ENCODE results near the gene BICDL1.
"Not testable (repeated sequence)": the region's sequence is repeated elsewhere in the genome, so short reads cannot be mapped to it uniquely, and the experiment has no call there.

Gene BICDL1

GRCh38 chr12:119990382-119990874 lies 1.4 kb downstream of the BICDL1 start:
- peak overlapping the region; percentile 85 for H3K4me3 Mint-ChIP-seq
- H3K27me3 Mint-ChIP-seq, result no peaks in the 10 kb centered on the region
- peaks cover 61% of the 10 kb centered on the region for H3K4me1 Mint-ChIP-seq (ENCODE audit: low read depth)
- H3K27ac Mint-ChIP-seq, result peak overlapping the region; percentile 88
- no peaks in the 10 kb centered on the region for H3K9me3 Mint-ChIP-seq
- H3K36me3 Mint-ChIP-seq (ENCODE audit: low read depth), result peaks cover 54% of the 10 kb centered on the region
- no peak for DNase-seq

GRCh38 chr12:119992129-119992705 lies 3.2 kb downstream of the BICDL1 start:
- peaks cover 74% of the 10 kb centered on the region for H3K4me1 Mint-ChIP-seq (ENCODE audit: low read depth)
- no peak for DNase-seq
- H3K27ac Mint-ChIP-seq, result peak overlapping the region; percentile 95
- H3K9me3 Mint-ChIP-seq, result no peaks in the 10 kb centered on the region
- no peaks in the 10 kb centered on the region for H3K27me3 Mint-ChIP-seq
- peak overlapping the region; percentile 85 for H3K4me3 Mint-ChIP-seq
- H3K36me3 Mint-ChIP-seq (ENCODE audit: low read depth), result peaks cover 71% of the 10 kb centered on the region

GRCh38 chr12:119994892-119995658 lies 6.0 kb downstream of the BICDL1 start:
- H3K36me3 Mint-ChIP-seq (ENCODE audit: low read depth), result peaks cover 98% of the 10 kb centered on the region
- H3K9me3 Mint-ChIP-seq, result no peaks in the 10 kb centered on the region
- no peak for DNase-seq
- peak overlapping the region; percentile 95 for H3K27ac Mint-ChIP-seq
- H3K4me3 Mint-ChIP-seq, result no peak overlapping the region
- no peaks in the 10 kb centered on the region for H3K27me3 Mint-ChIP-seq
- peaks cover 87% of the 10 kb centered on the region for H3K4me1 Mint-ChIP-seq (ENCODE audit: low read depth)

- Mint-ChIP-seq H3K27me3 (no peaks in the 10 kb centered on the region), H3K36me3 (ENCODE audit: low read depth) (peaks cover 98% of the 10 kb centered on the region), H3K4me3 (no peak overlapping the region), H3K4me1 (ENCODE audit: low read depth) (peaks cover 87% of the 10 kb centered on the region), H3K27ac (peak overlapping the region; percentile 89), H3K9me3 (no peaks in the 10 kb centered on the region)
- DNase-seq, result no peak
Observed at GRCh38 chr12:119996417-119996816, 7.4 kb downstream of the BICDL1 start.

- peak overlapping the region; percentile 87 for H3K27ac Mint-ChIP-seq
- no peaks in the 10 kb centered on the region for H3K27me3 Mint-ChIP-seq
- H3K4me3 Mint-ChIP-seq, result no peak overlapping the region
- peaks cover 99% of the 10 kb centered on the region for H3K36me3 Mint-ChIP-seq (ENCODE audit: low read depth)
- no peak for DNase-seq
- H3K9me3 Mint-ChIP-seq, result no peaks in the 10 kb centered on the region
- H3K4me1 Mint-ChIP-seq (ENCODE audit: low read depth), result peaks cover 87% of the 10 kb centered on the region
Observed at GRCh38 chr12:119998471-119999245, 9.6 kb downstream of the BICDL1 start.

- H3K27me3 Mint-ChIP-seq, result no peaks in the 10 kb centered on the region
- no peak overlapping the region for H3K4me3 Mint-ChIP-seq
- H3K27ac Mint-ChIP-seq, result peak overlapping the region; percentile 12
- H3K9me3 Mint-ChIP-seq, result no peaks in the 10 kb centered on the region
- peaks cover 81% of the 10 kb centered on the region for H3K4me1 Mint-ChIP-seq (ENCODE audit: low read depth)
- peaks cover 98% of the 10 kb centered on the region for H3K36me3 Mint-ChIP-seq (ENCODE audit: low read depth)
- DNase-seq, result no peak
Observed at GRCh38 chr12:120000556-120000955, 11.5 kb downstream of the BICDL1 start.

GRCh38 chr12:120006258-120006975 lies 17.4 kb downstream of the BICDL1 start:
- no peaks in the 10 kb centered on the region for H3K27me3 Mint-ChIP-seq
- peaks cover 88% of the 10 kb centered on the region for H3K4me1 Mint-ChIP-seq (ENCODE audit: low read depth)
- H3K27ac Mint-ChIP-seq, result peak overlapping the region; percentile 97
- DNase-seq, result no peak
- no peaks in the 10 kb centered on the region for H3K9me3 Mint-ChIP-seq
- H3K4me3 Mint-ChIP-seq, result peak overlapping the region; percentile 53
- H3K36me3 Mint-ChIP-seq (ENCODE audit: low read depth), result peaks cover 97% of the 10 kb centered on the region

GRCh38 chr12:120007272-120007671 lies 18.2 kb downstream of the BICDL1 start:
- Mint-ChIP-seq H3K4me1 (ENCODE audit: low read depth) (peaks cover 88% of the 10 kb centered on the region), H3K27ac (peak overlapping the region; percentile 97), H3K4me3 (peak overlapping the region; percentile 53), H3K27me3 (no peaks in the 10 kb centered on the region), H3K9me3 (no peaks in the 10 kb centered on the region), H3K36me3 (ENCODE audit: low read depth) (peaks cover 91% of the 10 kb centered on the region)
- peak; percentile 59 for DNase-seq

GRCh38 chr12:120010661-120011230 lies 21.7 kb downstream of the BICDL1 start:
- Mint-ChIP-seq H3K27ac (peak overlapping the region; percentile 100), H3K4me3 (peak overlapping the region; percentile 74), H3K27me3 (no peaks in the 10 kb centered on the region), H3K4me1 (ENCODE audit: low read depth) (peaks cover 96% of the 10 kb centered on the region), H3K36me3 (ENCODE audit: low read depth) (peaks cover 87% of the 10 kb centered on the region), H3K9me3 (peaks cover 2% of the 10 kb centered on the region)
- DNase-seq, result no peak

- peak; percentile 69 for DNase-seq
- H3K9me3 Mint-ChIP-seq, result peaks cover 2% of the 10 kb centered on the region
- H3K4me1 Mint-ChIP-seq (ENCODE audit: low read depth), result peaks cover 95% of the 10 kb centered on the region
- peak overlapping the region; percentile 100 for H3K27ac Mint-ChIP-seq
- H3K4me3 Mint-ChIP-seq, result peak overlapping the region; percentile 74
- no peaks in the 10 kb centered on the region for H3K27me3 Mint-ChIP-seq
- peaks cover 85% of the 10 kb centered on the region for H3K36me3 Mint-ChIP-seq (ENCODE audit: low read depth)
Observed at GRCh38 chr12:120012067-120012621, 23.1 kb downstream of the BICDL1 start.

- peaks cover 2% of the 10 kb centered on the region for H3K9me3 Mint-ChIP-seq
- H3K27me3 Mint-ChIP-seq, result no peaks in the 10 kb centered on the region
- peak overlapping the region; percentile 56 for H3K4me3 Mint-ChIP-seq
- peaks cover 94% of the 10 kb centered on the region for H3K4me1 Mint-ChIP-seq (ENCODE audit: low read depth)
- peak overlapping the region; percentile 100 for H3K27ac Mint-ChIP-seq
- peaks cover 80% of the 10 kb centered on the region for H3K36me3 Mint-ChIP-seq (ENCODE audit: low read depth)
- DNase-seq, result peak; percentile 56
Observed at GRCh38 chr12:120013659-120014380, 24.8 kb downstream of the BICDL1 start.

GRCh38 chr12:120014381-120014735 lies 25.3 kb downstream of the BICDL1 start:
- not testable (repeated sequence) for H3K9me3 Mint-ChIP-seq, DNase-seq, H3K27me3 Mint-ChIP-seq
- Mint-ChIP-seq H3K27ac (peak overlapping the region; percentile 100), H3K36me3 (ENCODE audit: low read depth) (peaks cover 80% of the 10 kb centered on the region), H3K4me3 (peak overlapping the region; percentile 56), H3K4me1 (ENCODE audit: low read depth) (peaks cover 93% of the 10 kb centered on the region)

GRCh38 chr12:120015313-120015712 lies 26.3 kb downstream of the BICDL1 start:
- Mint-ChIP-seq H3K27ac (peak overlapping the region; percentile 100), H3K4me3 (peak overlapping the region; percentile 56), H3K36me3 (ENCODE audit: low read depth) (peaks cover 80% of the 10 kb centered on the region), H3K4me1 (ENCODE audit: low read depth) (peaks cover 92% of the 10 kb centered on the region), H3K9me3 (peaks cover 2% of the 10 kb centered on the region), H3K27me3 (no peaks in the 10 kb centered on the region)
- peak; percentile 68 for DNase-seq

Data from activated T-cell treated with anti-CD3 and anti-CD28 coated beads, Interleukin-2, amount 50 U/mL, for 24 hours (primary cell).